Measurements from ENCODE around the gene PRRC2C. TPM values are rescaled to one million over a fixed set of nuclear protein-coding genes. Genes with fewer than 3 reads are reported as not detected.

PRRC2C gene
- total RNA-seq, 1 experiment from 2014 or later = 199 TPM

DNA sequence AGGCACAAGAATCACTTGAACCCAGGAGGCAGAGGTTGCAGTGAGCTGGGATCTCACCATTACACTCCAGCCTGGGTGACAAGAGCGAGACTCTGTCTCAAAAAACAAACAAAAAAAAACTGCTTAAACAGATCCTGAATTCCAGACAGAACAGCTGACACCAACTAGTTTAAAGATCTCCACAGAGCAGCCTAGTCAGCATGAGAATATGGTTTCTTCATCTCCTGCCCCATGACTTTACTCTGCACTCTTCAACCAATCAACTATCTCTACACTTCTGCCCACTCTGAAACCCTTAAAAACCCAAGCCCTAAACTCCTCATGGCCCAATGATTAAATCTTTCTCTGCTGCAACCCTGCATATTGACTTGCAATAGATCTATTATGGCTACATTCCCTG is 7.5 kb upstream of the PRRC2C start:
- TF ChIP-seq, protein P1, sequence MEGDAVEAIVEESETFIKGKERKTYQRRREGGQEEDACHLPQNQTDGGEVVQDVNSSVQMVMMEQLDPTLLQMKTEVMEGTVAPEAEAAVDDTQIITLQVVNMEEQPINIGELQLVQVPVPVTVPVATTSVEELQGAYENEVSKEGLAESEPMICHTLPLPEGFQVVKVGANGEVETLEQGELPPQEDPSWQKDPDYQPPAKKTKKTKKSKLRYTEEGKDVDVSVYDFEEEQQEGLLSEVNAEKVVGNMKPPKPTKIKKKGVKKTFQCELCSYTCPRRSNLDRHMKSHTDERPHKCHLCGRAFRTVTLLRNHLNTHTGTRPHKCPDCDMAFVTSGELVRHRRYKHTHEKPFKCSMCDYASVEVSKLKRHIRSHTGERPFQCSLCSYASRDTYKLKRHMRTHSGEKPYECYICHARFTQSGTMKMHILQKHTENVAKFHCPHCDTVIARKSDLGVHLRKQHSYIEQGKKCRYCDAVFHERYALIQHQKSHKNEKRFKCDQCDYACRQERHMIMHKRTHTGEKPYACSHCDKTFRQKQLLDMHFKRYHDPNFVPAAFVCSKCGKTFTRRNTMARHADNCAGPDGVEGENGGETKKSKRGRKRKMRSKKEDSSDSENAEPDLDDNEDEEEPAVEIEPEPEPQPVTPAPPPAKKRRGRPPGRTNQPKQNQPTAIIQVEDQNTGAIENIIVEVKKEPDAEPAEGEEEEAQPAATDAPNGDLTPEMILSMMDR (conservative IDR thresholded peaks at IDR 0.05; ENCODE audit: low read depth, low read length) = no peak
- TF ChIP-seq EZH2 (IDR thresholded peaks at IDR 0.05; ENCODE audit: low read length, unreplicated experiment) = no peak
- DNase-seq (no peak), ATAC-seq (no peak)
- Histone ChIP-seq H2AFZ (ENCODE audit: low read length) (no peak overlapping the region), H3K27ac (ENCODE audit: low read length) (no peak overlapping the region), H3K9me3 (ENCODE audit: low read length) (no peaks in the 10 kb centered on the region), H3K4me2 (ENCODE audit: low read length) (no peak overlapping the region), H3K27me3 (ENCODE audit: low read length) (no peaks in the 10 kb centered on the region), H3K4me3 (ENCODE audit: low read length) (no peak overlapping the region), H3K79me2 (ENCODE audit: low read length) (no peaks in the 10 kb centered on the region), H3F3A (ENCODE audit: low read length, unreplicated experiment) (no peaks in the 10 kb centered on the region), H3K9me2 (replicated peaks; ENCODE audit: low read length) (no peaks in the 10 kb centered on the region), H3K9ac (ENCODE audit: low read length) (no peak overlapping the region), H3K4me1 (ENCODE audit: insufficient read depth, low read length) (no peaks in the 10 kb centered on the region), H3K36me3 (ENCODE audit: low read depth, low read length) (no peaks in the 10 kb centered on the region), H4K20me1 (ENCODE audit: low read length) (no peaks in the 10 kb centered on the region)
- POLR2A ChIA-PET (ENCODE audit: unreplicated experiment) = no interaction called here
- intact Hi-C loops (cut with micrococcal nuclease) = loop anchor here (2.0 kb wide), 1 partner anchor 21 kb away; no protein-coding TSS in a partner anchor
- BruUV-seq (replicated peaks) = no TSS peak
- CTCF ChIA-PET = no interaction called here

DNA sequence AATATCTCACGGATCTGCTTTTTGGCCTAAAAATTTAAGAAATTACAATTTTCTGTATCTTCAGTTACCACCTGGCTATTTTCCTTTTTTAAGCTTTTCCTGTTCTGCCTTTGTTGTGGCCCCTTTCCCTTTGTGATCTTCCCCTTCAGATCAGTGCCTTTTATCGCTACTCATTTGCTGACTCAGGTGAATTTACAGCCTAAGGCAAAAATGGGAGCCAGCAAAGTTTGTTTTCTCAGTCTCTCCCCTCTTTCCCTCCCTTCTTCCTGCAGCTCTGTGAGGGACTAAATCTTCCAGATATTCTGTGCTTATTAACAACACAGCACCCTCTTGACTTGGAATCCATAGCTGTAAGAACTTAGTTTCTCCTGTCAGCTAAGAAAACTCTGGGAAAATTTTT is 5.3 kb upstream of the PRRC2C start:
- no peak overlapping the region for H3K4me3 ChIP-seq (ENCODE audit: low read length)
- BruUV-seq (replicated peaks) = no TSS peak
- H3K79me2 ChIP-seq (ENCODE audit: low read length) = no peaks in the 10 kb centered on the region
- H3K27me3 ChIP-seq (ENCODE audit: low read length) = no peaks in the 10 kb centered on the region
- intact Hi-C loops (cut with micrococcal nuclease) = no loop called here
- ChIA-PET CTCF (interaction anchor here (0.6 kb wide), 1 partner anchor 14 kb away, joined by 4 read pairs; no protein-coding TSS in a partner anchor), POLR2A (ENCODE audit: unreplicated experiment) (interaction anchor here (0.6 kb wide), 1 partner anchor 26 kb away, joined by 6 read pairs; no protein-coding TSS in a partner anchor)
- H3K9me2 ChIP-seq (replicated peaks; ENCODE audit: low read length) = no peaks in the 10 kb centered on the region
- peaks cover 8% of the 10 kb centered on the region for H3K4me1 ChIP-seq (ENCODE audit: insufficient read depth, low read length)
- H3K9ac ChIP-seq (ENCODE audit: low read length) = no peak overlapping the region
- ATAC-seq (no peak), DNase-seq (no peak)
- H3K36me3 ChIP-seq (ENCODE audit: low read depth, low read length) = no peaks in the 10 kb centered on the region
- peak overlapping the region; percentile 14; the same call in 1 of the 2 replicates for H2AFZ ChIP-seq (ENCODE audit: low read length)
- H3K9me3 ChIP-seq (ENCODE audit: low read length) = no peaks in the 10 kb centered on the region
- no peak overlapping the region for H3K4me2 ChIP-seq (ENCODE audit: low read length)
- no peak for TF ChIP-seq EZH2phosphoT487 (IDR thresholded peaks at IDR 0.05; ENCODE audit: borderline replicate concordance, low read length)
- no peak for TF ChIP-seq EZH2 (IDR thresholded peaks at IDR 0.05; ENCODE audit: low read length, unreplicated experiment)
- TF ChIP-seq, protein P1 (conservative IDR thresholded peaks at IDR 0.05; ENCODE audit: low read depth, low read length) = no peak
- H3K27ac ChIP-seq (ENCODE audit: low read length) = no peak overlapping the region
- no peaks in the 10 kb centered on the region for H4K20me1 ChIP-seq (ENCODE audit: low read length)
- no peaks in the 10 kb centered on the region for H3F3A ChIP-seq (ENCODE audit: low read length, unreplicated experiment)

DNA sequence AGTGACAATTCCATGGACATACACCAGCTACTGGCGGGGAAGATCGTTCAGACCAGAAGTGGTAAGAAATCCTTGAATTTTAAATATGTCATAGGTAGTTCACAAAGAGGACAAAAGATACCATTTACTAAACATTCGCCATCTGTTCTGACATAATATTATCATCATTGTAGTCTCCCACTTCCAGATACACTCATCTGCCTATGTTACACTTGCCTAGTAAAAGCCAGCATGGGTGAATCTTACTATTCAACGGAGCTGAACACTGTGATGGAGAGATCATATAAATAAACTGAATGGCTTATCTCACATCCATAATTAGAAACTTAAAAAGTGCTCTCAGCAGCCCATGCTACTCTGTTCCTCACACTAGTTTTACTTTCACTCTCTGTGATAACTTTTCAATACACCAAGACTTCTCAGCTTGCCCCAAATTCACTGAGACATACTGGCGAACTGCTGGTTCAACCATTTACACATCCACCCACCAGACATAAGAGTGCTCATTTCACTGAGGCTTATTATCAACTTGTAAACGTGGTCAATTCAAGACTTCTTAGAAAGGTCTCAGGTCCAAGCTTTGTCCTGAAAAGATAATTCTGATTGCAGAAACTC is 463 bp upstream of the PRRC2C start:
- Histone ChIP-seq H3K79me2 (ENCODE audit: low read length) (peaks cover 46% of the 10 kb centered on the region), H3K27me3 (ENCODE audit: low read length) (no peaks in the 10 kb centered on the region), H3K27ac (ENCODE audit: low read length) (peak overlapping the region; percentile 84), H3K9me2 (replicated peaks; ENCODE audit: low read length) (no peaks in the 10 kb centered on the region), H3F3A (ENCODE audit: low read length, unreplicated experiment) (no peaks in the 10 kb centered on the region), H3K9ac (ENCODE audit: low read length) (peak overlapping the region; percentile 94), H3K4me3 (ENCODE audit: low read length) (peak overlapping the region; percentile 82), H3K4me1 (ENCODE audit: insufficient read depth, low read length) (peaks cover 33% of the 10 kb centered on the region), H2AFZ (ENCODE audit: low read length) (peak overlapping the region; percentile 90), H3K9me3 (ENCODE audit: low read length) (no peaks in the 10 kb centered on the region), H4K20me1 (ENCODE audit: low read length) (peaks cover 38% of the 10 kb centered on the region), H3K4me2 (ENCODE audit: low read length) (peak overlapping the region; percentile 85), H3K36me3 (ENCODE audit: low read depth, low read length) (peaks cover 8% of the 10 kb centered on the region)
- CTCF ChIA-PET = interaction anchor here (0.6 to 2.4 kb wide), 12 partner anchors 8 to 231 kb away, joined by 3 to 16 read pairs (median 4); partner anchors contain the start of gene FMO4
- POLR2A ChIA-PET (ENCODE audit: unreplicated experiment) = interaction anchor here (0.6 to 1.2 kb wide), 4 partner anchors 10 to 915 kb away, joined by 3 to 8 read pairs (median 4); no protein-coding TSS in a partner anchor
- DNase-seq = no peak
- intact Hi-C loops (cut with micrococcal nuclease) = loop anchor here (1.0 to 5.0 kb wide), 10 partner anchors 17 to 914 kb away; partner anchors contain the start of genes FMO1, FMO4 and METTL13
- no peak for TF ChIP-seq EZH2phosphoT487 (IDR thresholded peaks at IDR 0.05; ENCODE audit: borderline replicate concordance, low read length)
- TF ChIP-seq, protein P1 (conservative IDR thresholded peaks at IDR 0.05; ENCODE audit: low read depth, low read length) = peak; percentile 98; the same call in 1 of the 2 replicates
- ATAC-seq = peak; percentile 23
- no TSS peak for BruUV-seq (replicated peaks)

Data from PC-3 (cell line).